HepG2 (cell line): Measurements from ENCODE around the gene MCC. TPM values are rescaled to one million over a fixed set of nuclear protein-coding genes. Genes with fewer than 3 reads are reported as not detected.
"Not testable (repeated sequence)": the region's sequence is repeated elsewhere in the genome, so short reads cannot be mapped to it uniquely, and the experiment has no call there.

Source experiments
- FOXA1 ChIP-seq, 2 experiments: fragments of 450-650 bp in 1 of 2; sonication (generic) in 1 of 2; formaldehyde crosslinking in 1 of 2; IDR thresholded peaks; 2 replicates each; pipeline versions ENCODE4 v1.4.0 to v1.6.1; 2016 to 2020; ENCODE audit warnings: missing genetic modification reagents in 1 of 2
- FOXP1 ChIP-seq, 2 experiments: fragments of 450-650 bp in 1 of 2; IDR thresholded peaks; 2 replicates each; pipeline ENCODE4 v1.6.1; 2017 to 2018; ENCODE audit warnings: antibody characterized with exemption in 1 of 2
- GATAD2A ChIP-seq: IDR thresholded peaks from 2 replicates; pipeline ENCODE4 v1.6.1; 2016
- HDAC2 ChIP-seq: sonication (generic); formaldehyde crosslinking; IDR thresholded peaks from 2 replicates; pipeline ENCODE4 v1.4.0; 2020; ENCODE audit warnings: missing genetic modification reagents
- MIER3 ChIP-seq: IDR thresholded peaks from 2 replicates; pipeline ENCODE4 v1.6.1; 2016; ENCODE audit warnings: missing compliant biosample characterization, borderline replicate concordance
- NCOA2 ChIP-seq: sonication (generic); formaldehyde crosslinking; IDR thresholded peaks from 2 replicates; pipeline ENCODE4 v1.8.0; 2022; ENCODE audit warnings: inconsistent platforms
- SOX13 ChIP-seq, 3 experiments: fragments of 450-650 bp in 1 of 3; sonication (generic) in 1 of 3; formaldehyde crosslinking in 1 of 3; IDR thresholded peaks in 2 of 3; conservative IDR thresholded peaks in 1 of 3; 2 replicates each; pipeline versions ENCODE4 v1.5.0 to v1.6.1; 2016 to 2020; ENCODE audit warnings: antibody characterized with exemption in 1 of 3, mild to moderate bottlenecking in 1 of 3, missing compliant biosample characterization in 1 of 3, missing genetic modification reagents in 1 of 3, moderate library complexity in 1 of 3
- ZBTB7B ChIP-seq: sonication (generic); formaldehyde crosslinking; IDR thresholded peaks from 2 replicates; pipeline ENCODE4 v1.4.0; 2020; ENCODE audit warnings: missing genetic modification reagents
- ZMYM4 ChIP-seq: sonication (generic); formaldehyde crosslinking; IDR thresholded peaks from 2 replicates; pipeline ENCODE4 v1.8.1; 2023; ENCODE audit warnings: mild to moderate bottlenecking, missing genetic modification reagents
- ZNF292 ChIP-seq: sonication (generic); formaldehyde crosslinking; IDR thresholded peaks from 2 replicates; pipeline ENCODE4 v1.8.1; 2022; ENCODE audit warnings: mild to moderate bottlenecking, low read depth, missing genetic modification reagents, borderline replicate concordance
- ZNF644 ChIP-seq: IDR thresholded peaks from 2 replicates; pipeline ENCODE4 v1.6.1; 2016; ENCODE audit warnings: low read depth
- ZSCAN21 ChIP-seq: sonication (generic); formaldehyde crosslinking; IDR thresholded peaks from 2 replicates; pipeline ENCODE4 v1.8.0; 2022; ENCODE audit warnings: mild to moderate bottlenecking, missing genetic modification reagents, moderate library complexity, borderline replicate concordance
- polyA plus RNA-seq, 8 experiments: library from polyadenylated mRNA; depleted of rRNA in 3 of 8; stranded (reverse) in 7 of 8; unstranded in 1 of 8; fragments of >200 nt; fragmentation: Illumina TruSeq in 4 of 8; extraction: Trizol in 4 of 8; gene quantifications; 2 replicates each; pipeline versions ENCODE4 v1.2.1 to v1.2.3, GENCODE V29; 2011 to 2016; ENCODE audit warnings: low read depth in 4 of 8, missing spikeins in 1 of 8, mixed read lengths in 1 of 8; ENCODE audit not compliant: insufficient read depth in 1 of 8
- total RNA-seq, 5 experiments: library from RNA; depleted of rRNA; stranded (reverse); fragments of >200 nt; fragmentation: Illumina TruSeq; extraction: Trizol; gene quantifications; 2 replicates each; pipeline ENCODE4 v1.2.3, GENCODE V29; 2016; ENCODE audit warnings: low read depth in 1 of 5
- TF ChIP-seq, protein P1 (sequence below): sonication (generic); formaldehyde crosslinking; IDR thresholded peaks from 2 replicates; pipeline ENCODE4 v1.5.0; 2020; ENCODE audit warnings: mild to moderate bottlenecking, missing genetic modification reagents
- TF ChIP-seq, protein P2 (sequence below): IDR thresholded peaks from 2 replicates; pipeline ENCODE4 v1.4.0; 2020; ENCODE audit warnings: mild to moderate bottlenecking, missing genetic modification reagents
- TF ChIP-seq, protein P3 (sequence below): sonication (generic); formaldehyde crosslinking; IDR thresholded peaks from 2 replicates; pipeline ENCODE4 v1.4.0; 2020; ENCODE audit warnings: missing genetic modification reagents
- TF ChIP-seq, protein P4 (sequence below), 2 experiments: sonication (generic) in 1 of 2; formaldehyde crosslinking in 1 of 2; IDR thresholded peaks; 2 replicates each; pipeline versions ENCODE4 v1.4.0 to v1.6.1; 2016 to 2020; ENCODE audit warnings: borderline replicate concordance in 1 of 2, low read depth in 1 of 2, mild to moderate bottlenecking in 1 of 2, missing genetic modification reagents in 1 of 2

The MCC gene
- total and polyA plus RNA-seq, 2 of the 13 experiments (the other 11 are each of a cell fraction or from before 2014, with no cell fraction given), result 0.55 to 2.4 TPM

DNA sequence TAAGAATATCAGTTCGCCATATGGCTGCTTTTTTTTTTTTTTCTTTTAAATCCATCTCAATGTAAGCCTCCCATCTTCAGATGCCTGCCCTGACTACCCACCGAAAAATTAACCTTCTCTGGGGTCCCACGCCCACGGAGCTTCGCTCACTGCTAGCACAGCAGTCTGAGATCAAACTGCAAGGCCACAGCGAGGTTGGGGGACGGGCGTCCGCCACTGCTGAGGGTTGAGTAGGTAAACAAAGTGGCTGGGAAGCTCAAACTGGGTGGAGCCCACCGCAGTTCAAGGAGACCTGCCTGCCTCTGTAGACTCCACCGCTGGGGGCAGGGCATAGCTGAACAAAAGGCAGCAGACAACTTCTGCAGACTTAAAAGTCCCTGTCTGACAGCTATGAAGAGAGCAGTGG lies 414.6 kb downstream of the MCC start (continued):
- TF ChIP-seq SOX13, FOXA1, FOXP1 (IDR thresholded peaks at IDR 0.05): not testable (repeated sequence)
- TF ChIP-seq SOX13 (CRISPR knock-in tag; conservative IDR thresholded peaks at IDR 0.05 in 1 of 2, IDR thresholded peaks at IDR 0.05 in 1 of 2) (peak in 1 of 2 experiments; percentile 40; a peak in 1 of 4 replicates), ZMYM4 (CRISPR knock-in tag) (peak; percentile 69), ZNF644 (CRISPR knock-in tag) (peak; percentile 54; the same call in 1 of the 2 replicates), MIER3 (CRISPR knock-in tag) (peak; percentile 57; the same call in 1 of the 2 replicates), FOXA1 (CRISPR knock-in tag; IDR thresholded peaks at IDR 0.05) (peak; percentile 84), GATAD2A (peak; percentile 72), ZNF292 (CRISPR knock-in tag) (peak; percentile 55; the same call in 1 of the 2 replicates), NCOA2 (CRISPR knock-in tag) (peak; percentile 41; the same call in 1 of the 2 replicates), FOXP1 (CRISPR knock-in tag; IDR thresholded peaks at IDR 0.05) (peak; percentile 58; the same call in 1 of the 2 replicates), ZSCAN21 (CRISPR knock-in tag) (0 out of 2 replicates have a peak, but pooled peaks have one; percentile 4), ZBTB7B (CRISPR knock-in tag) (peak; percentile 88), HDAC2 (peak; percentile 58; the same call in 1 of the 2 replicates)
- TF ChIP-seq, protein P1, sequence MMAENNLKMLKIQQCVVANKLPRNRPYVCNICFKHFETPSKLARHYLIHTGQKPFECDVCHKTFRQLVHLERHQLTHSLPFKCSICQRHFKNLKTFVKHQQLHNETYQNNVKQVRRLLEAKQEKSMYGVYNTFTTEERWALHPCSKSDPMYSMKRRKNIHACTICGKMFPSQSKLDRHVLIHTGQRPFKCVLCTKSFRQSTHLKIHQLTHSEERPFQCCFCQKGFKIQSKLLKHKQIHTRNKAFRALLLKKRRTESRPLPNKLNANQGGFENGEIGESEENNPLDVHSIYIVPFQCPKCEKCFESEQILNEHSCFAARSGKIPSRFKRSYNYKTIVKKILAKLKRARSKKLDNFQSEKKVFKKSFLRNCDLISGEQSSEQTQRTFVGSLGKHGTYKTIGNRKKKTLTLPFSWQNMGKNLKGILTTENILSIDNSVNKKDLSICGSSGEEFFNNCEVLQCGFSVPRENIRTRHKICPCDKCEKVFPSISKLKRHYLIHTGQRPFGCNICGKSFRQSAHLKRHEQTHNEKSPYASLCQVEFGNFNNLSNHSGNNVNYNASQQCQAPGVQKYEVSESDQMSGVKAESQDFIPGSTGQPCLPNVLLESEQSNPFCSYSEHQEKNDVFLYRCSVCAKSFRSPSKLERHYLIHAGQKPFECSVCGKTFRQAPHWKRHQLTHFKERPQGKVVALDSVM (CRISPR knock-in tag), result 0 out of 2 replicates have a peak, but pooled peaks have one; percentile 24
- TF ChIP-seq, protein P2, sequence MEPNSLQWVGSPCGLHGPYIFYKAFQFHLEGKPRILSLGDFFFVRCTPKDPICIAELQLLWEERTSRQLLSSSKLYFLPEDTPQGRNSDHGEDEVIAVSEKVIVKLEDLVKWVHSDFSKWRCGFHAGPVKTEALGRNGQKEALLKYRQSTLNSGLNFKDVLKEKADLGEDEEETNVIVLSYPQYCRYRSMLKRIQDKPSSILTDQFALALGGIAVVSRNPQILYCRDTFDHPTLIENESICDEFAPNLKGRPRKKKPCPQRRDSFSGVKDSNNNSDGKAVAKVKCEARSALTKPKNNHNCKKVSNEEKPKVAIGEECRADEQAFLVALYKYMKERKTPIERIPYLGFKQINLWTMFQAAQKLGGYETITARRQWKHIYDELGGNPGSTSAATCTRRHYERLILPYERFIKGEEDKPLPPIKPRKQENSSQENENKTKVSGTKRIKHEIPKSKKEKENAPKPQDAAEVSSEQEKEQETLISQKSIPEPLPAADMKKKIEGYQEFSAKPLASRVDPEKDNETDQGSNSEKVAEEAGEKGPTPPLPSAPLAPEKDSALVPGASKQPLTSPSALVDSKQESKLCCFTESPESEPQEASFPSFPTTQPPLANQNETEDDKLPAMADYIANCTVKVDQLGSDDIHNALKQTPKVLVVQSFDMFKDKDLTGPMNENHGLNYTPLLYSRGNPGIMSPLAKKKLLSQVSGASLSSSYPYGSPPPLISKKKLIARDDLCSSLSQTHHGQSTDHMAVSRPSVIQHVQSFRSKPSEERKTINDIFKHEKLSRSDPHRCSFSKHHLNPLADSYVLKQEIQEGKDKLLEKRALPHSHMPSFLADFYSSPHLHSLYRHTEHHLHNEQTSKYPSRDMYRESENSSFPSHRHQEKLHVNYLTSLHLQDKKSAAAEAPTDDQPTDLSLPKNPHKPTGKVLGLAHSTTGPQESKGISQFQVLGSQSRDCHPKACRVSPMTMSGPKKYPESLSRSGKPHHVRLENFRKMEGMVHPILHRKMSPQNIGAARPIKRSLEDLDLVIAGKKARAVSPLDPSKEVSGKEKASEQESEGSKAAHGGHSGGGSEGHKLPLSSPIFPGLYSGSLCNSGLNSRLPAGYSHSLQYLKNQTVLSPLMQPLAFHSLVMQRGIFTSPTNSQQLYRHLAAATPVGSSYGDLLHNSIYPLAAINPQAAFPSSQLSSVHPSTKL, result peak; percentile 72
- TF ChIP-seq, protein P3, sequence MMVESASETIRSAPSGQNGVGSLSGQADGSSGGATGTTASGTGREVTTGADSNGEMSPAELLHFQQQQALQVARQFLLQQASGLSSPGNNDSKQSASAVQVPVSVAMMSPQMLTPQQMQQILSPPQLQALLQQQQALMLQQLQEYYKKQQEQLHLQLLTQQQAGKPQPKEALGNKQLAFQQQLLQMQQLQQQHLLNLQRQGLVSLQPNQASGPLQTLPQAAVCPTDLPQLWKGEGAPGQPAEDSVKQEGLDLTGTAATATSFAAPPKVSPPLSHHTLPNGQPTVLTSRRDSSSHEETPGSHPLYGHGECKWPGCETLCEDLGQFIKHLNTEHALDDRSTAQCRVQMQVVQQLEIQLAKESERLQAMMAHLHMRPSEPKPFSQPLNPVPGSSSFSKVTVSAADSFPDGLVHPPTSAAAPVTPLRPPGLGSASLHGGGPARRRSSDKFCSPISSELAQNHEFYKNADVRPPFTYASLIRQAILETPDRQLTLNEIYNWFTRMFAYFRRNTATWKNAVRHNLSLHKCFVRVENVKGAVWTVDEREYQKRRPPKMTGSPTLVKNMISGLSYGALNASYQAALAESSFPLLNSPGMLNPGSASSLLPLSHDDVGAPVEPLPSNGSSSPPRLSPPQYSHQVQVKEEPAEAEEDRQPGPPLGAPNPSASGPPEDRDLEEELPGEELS (CRISPR knock-in tag), result peak; percentile 38
- TF ChIP-seq, protein P4, sequence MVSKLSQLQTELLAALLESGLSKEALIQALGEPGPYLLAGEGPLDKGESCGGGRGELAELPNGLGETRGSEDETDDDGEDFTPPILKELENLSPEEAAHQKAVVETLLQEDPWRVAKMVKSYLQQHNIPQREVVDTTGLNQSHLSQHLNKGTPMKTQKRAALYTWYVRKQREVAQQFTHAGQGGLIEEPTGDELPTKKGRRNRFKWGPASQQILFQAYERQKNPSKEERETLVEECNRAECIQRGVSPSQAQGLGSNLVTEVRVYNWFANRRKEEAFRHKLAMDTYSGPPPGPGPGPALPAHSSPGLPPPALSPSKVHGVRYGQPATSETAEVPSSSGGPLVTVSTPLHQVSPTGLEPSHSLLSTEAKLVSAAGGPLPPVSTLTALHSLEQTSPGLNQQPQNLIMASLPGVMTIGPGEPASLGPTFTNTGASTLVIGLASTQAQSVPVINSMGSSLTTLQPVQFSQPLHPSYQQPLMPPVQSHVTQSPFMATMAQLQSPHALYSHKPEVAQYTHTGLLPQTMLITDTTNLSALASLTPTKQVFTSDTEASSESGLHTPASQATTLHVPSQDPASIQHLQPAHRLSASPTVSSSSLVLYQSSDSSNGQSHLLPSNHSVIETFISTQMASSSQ (IDR thresholded peaks at IDR 0.05; ENCODE audit: low read depth), result not testable (repeated sequence)
- TF ChIP-seq, protein P4 (CRISPR knock-in tag; IDR thresholded peaks at IDR 0.05; ENCODE audit: borderline replicate concordance), result 0 out of 2 replicates have a peak, but pooled peaks have one; percentile 26
